Measurements from ENCODE around the gene DSPP. TPM values are rescaled to one million over a fixed set of nuclear protein-coding genes. Genes with fewer than 3 reads are reported as not detected.

The DSPP gene
- total and polyA plus RNA-seq, 2 of the 8 experiments (the other 6 are each of a cell fraction or from before 2014, with no cell fraction given) = not detected

DNA sequence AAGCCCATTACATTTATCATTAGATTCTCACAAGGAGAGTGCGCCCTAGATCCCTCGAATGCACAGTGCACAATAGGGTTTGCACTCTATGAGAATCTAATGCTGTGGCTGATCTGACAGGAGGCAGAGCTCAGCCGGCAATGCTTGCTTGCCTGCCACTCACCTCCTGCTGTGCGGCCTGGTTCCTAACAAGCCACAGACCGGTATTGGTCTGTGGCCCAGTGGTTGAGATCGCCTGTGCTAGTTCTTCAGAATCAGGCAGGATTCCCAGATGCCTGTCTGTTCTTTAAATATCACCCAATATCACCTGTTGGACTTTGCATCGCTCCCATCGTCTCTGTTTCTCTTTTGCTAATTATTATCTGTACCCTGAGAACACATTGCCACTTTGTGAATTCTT, 14.0 kb downstream of the DSPP start:
- no peak overlapping the region for H3K4me2 ChIP-seq (ENCODE audit: insufficient read depth in 1 of 2, low read depth in 2 of 2, low read length in 2 of 2)
- no peak for FAIRE-seq
- no peak overlapping the region for H3K23ac ChIP-seq (ENCODE audit: insufficient read length)
- no peak overlapping the region for H2BK15ac ChIP-seq (ENCODE audit: low read length)
- no peaks in the 10 kb centered on the region; a peak in 1 of 7 replicates for H3K4me1 ChIP-seq (replicated peaks in 1 of 4; ENCODE audit: control insufficient read depth in 3 of 4, insufficient read depth in 4 of 4, low read length in 3 of 4)
- H2BK20ac ChIP-seq (ENCODE audit: low read length) = no peak overlapping the region
- no peak overlapping the region for H2BK120ac ChIP-seq (replicated peaks; ENCODE audit: low read depth, low read length)
- H2AFZ ChIP-seq (ENCODE audit: low read length) = no peak overlapping the region
- H4K8ac ChIP-seq (ENCODE audit: extremely low read depth, insufficient read depth, low read length) = no peak overlapping the region
- H3K9me3 ChIP-seq (ENCODE audit: insufficient read depth in 2 of 2, low read depth in 1 of 2, low read length in 1 of 2) = no peaks in the 10 kb centered on the region
- 76% methylated on average over 8 of the region's 8 CpGs; no CpG with 5 or more reads in 1 of the 2 experiments for WGBS, 2 experiments (ENCODE audit: extremely low coverage in 1 of 2, insufficient coverage in 1 of 2, insufficient read length in 1 of 2, insufficient replicate concordance in 2 of 2, low coverage in 1 of 2, low lambda C conversion rate in 2 of 2, missing lambda C conversion rate in 1 of 2)
- no peak overlapping the region for H3K56ac ChIP-seq (replicated peaks; ENCODE audit: insufficient read length, low read depth, low read length)
- H2BK12ac ChIP-seq (ENCODE audit: low read depth, low read length) = no peak overlapping the region
- TF ChIP-seq EGR1 (IDR thresholded peaks at IDR 0.05; ENCODE audit: borderline replicate concordance, low read depth, low read length) = no peak
- no peak for TF ChIP-seq POLR2A (IDR thresholded peaks at IDR 0.05; ENCODE audit: control extremely low read depth in 1 of 2, low read depth in 2 of 2, low read length in 2 of 2)
- H3K23me2 ChIP-seq (ENCODE audit: low read depth, low read length) = no peaks in the 10 kb centered on the region
- H3K36me3 ChIP-seq (ENCODE audit: control insufficient read depth in 2 of 4, insufficient read depth in 4 of 4, low read length in 3 of 4) = no peaks in the 10 kb centered on the region
- ChIA-PET CTCF (ENCODE audit: partially characterized antibody) (interaction anchor here (1.0 kb wide), 1 partner anchor 10 kb away, joined by 5 read pairs; no protein-coding TSS in a partner anchor), POLR2A (ENCODE audit: partially characterized antibody) (no interaction called here)
- H3K79me1 ChIP-seq (ENCODE audit: low read depth, low read length) = no peaks in the 10 kb centered on the region
- H3K4me3 ChIP-seq (ENCODE audit: extremely low read depth in 1 of 4, insufficient read depth in 2 of 4, low read depth in 3 of 4, low read length in 4 of 4) = 0 out of 8 replicates have a peak overlapping the region, but pooled peaks of 1 of the 4 experiments have one; percentile 7
- H2AK5ac ChIP-seq (ENCODE audit: low read depth, low read length) = no peak overlapping the region
- H4K91ac ChIP-seq (replicated peaks; ENCODE audit: insufficient read length, low read length) = no peak overlapping the region
- no peak overlapping the region for H3K14ac ChIP-seq (ENCODE audit: insufficient read length)
- no peaks in the 10 kb centered on the region for H4K20me1 ChIP-seq (replicated peaks in 1 of 2; ENCODE audit: control insufficient read depth in 1 of 2, insufficient read depth in 2 of 2, low read length in 2 of 2)
- no peak overlapping the region for H3K4ac ChIP-seq (replicated peaks; ENCODE audit: insufficient read length, low read depth, low read length)
- no peaks in the 10 kb centered on the region for H3K27me3 ChIP-seq (replicated peaks in 1 of 4; ENCODE audit: control insufficient read depth in 3 of 4, extremely low read depth in 1 of 4, insufficient read depth in 3 of 4, low read length in 3 of 4)
- H3K9ac ChIP-seq (replicated peaks in 1 of 4; ENCODE audit: extremely low read depth in 1 of 4, low read depth in 3 of 4, low read length in 3 of 4) = no peak overlapping the region
- no peaks in the 10 kb centered on the region for H3K79me2 ChIP-seq (ENCODE audit: control insufficient read depth in 1 of 2, insufficient read depth in 2 of 2, low read length in 2 of 2)
- peak in 1 of 2 experiments; percentile 52 for DNase-seq (ENCODE audit: low read depth in 1 of 2, low spot score in 2 of 2)
- H3K27ac ChIP-seq (ENCODE audit: low read depth, low read length) = no peak overlapping the region
- H4K5ac ChIP-seq (ENCODE audit: insufficient read length, low read depth, low read length) = no peak overlapping the region
- no peak overlapping the region for H3K18ac ChIP-seq (ENCODE audit: extremely low read depth, low read length)
- no peak overlapping the region for H2BK5ac ChIP-seq (ENCODE audit: low read depth, low read length)
